Measurements from ENCODE around the gene RNF31.

DNA sequence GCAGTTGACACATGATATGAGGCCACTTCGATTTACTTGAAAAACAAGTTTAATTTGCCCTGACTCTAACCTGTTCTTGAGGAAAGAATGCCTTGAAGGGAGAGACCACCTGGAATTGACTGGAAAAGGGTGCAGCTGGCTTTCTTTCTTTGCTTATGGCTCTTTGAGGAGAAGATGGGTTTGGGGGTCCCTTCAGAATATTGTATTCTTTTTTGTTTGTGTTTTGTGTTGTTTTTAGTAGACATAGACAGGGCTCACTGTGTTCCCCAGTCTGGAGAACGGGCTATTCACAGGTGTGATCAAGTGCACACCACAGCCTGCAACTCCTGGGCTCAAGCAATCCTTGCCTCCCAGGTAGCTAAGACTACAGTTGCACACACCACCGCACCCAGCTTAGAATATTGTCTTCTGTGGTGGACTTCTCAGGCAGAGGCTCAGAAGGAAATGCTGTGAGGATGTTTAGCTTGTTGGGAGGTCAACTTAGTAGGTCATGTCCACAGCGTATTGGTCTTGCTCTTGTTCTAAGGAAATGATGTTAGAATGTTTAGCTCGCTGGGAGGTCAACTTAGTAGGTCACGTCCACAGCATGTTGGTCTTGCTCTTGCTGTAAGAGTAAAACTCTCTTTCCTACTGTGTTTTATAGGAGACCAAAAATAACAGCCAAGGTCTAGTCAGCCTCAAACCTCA lies 31.0 kb upstream of the RNF31 start:
- TF ChIP-seq, protein P1, sequence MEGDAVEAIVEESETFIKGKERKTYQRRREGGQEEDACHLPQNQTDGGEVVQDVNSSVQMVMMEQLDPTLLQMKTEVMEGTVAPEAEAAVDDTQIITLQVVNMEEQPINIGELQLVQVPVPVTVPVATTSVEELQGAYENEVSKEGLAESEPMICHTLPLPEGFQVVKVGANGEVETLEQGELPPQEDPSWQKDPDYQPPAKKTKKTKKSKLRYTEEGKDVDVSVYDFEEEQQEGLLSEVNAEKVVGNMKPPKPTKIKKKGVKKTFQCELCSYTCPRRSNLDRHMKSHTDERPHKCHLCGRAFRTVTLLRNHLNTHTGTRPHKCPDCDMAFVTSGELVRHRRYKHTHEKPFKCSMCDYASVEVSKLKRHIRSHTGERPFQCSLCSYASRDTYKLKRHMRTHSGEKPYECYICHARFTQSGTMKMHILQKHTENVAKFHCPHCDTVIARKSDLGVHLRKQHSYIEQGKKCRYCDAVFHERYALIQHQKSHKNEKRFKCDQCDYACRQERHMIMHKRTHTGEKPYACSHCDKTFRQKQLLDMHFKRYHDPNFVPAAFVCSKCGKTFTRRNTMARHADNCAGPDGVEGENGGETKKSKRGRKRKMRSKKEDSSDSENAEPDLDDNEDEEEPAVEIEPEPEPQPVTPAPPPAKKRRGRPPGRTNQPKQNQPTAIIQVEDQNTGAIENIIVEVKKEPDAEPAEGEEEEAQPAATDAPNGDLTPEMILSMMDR (IDR thresholded peaks at IDR 0.05; ENCODE audit: low read depth, low read length), result no peak
- no peak for TF ChIP-seq EZH2phosphoT487 (IDR thresholded peaks at IDR 0.05; ENCODE audit: low read depth)

Measured in OCI-LY3 (cell line).